NK-92 (cell line): ENCODE measurements around the gene ACAN.

ENCODE experiments used
- DNase-seq: peaks from one replicate; lab custom pipeline; 2025; ENCODE audit not compliant: unreplicated experiment; lab: John Stamatoyannopoulos, UW

ACAN gene

GRCh38 chr15:88900982-88901418, 97.8 kb downstream of the ACAN start:
- no peak for DNase-seq

- no peak for DNase-seq
Measured at GRCh38 chr15:88901508-88902220, 98.4 kb downstream of the ACAN start.

- no peak for DNase-seq
Measured at GRCh38 chr15:88902221-88902835, 99.1 kb downstream of the ACAN start.

GRCh38 chr15:88902846-88903245, 99.6 kb downstream of the ACAN start:
- no peak for DNase-seq

- DNase-seq: no peak
Measured at GRCh38 chr15:88904257-88904623, 101.0 kb downstream of the ACAN start.

- peak; percentile 63 for DNase-seq
Measured at GRCh38 chr15:88904624-88905327, 101.5 kb downstream of the ACAN start.

- DNase-seq: no peak
Measured at GRCh38 chr15:88905576-88905975, 102.3 kb downstream of the ACAN start.

- DNase-seq: no peak
Measured at GRCh38 chr15:88906130-88906529, 102.9 kb downstream of the ACAN start.

- DNase-seq: no peak
Measured at GRCh38 chr15:88906551-88906950, 103.3 kb downstream of the ACAN start.

GRCh38 chr15:88907111-88907510, 103.9 kb downstream of the ACAN start:
- no peak for DNase-seq

GRCh38 chr15:88908123-88908522, 104.9 kb downstream of the ACAN start:
- no peak for DNase-seq

- DNase-seq: no peak
Measured at GRCh38 chr15:88908697-88909621, 105.7 kb downstream of the ACAN start.

GRCh38 chr15:88909956-88910831, 107.0 kb downstream of the ACAN start:
- no peak for DNase-seq

- DNase-seq: no peak
Measured at GRCh38 chr15:88911766-88912118, 108.5 kb downstream of the ACAN start.

GRCh38 chr15:88912500-88912921, 109.3 kb downstream of the ACAN start:
- DNase-seq: no peak

GRCh38 chr15:88913017-88913849, 110.0 kb downstream of the ACAN start, which contains the start of gene MFGE8:
Gene MFGE8, minus strand, starts transcription at chr15:88913379. Its CDS starts 60 bp downstream, at chr15:88913319.
- DNase-seq: no peak

GRCh38 chr15:88913850-88914169, 110.6 kb downstream of the ACAN start:
- DNase-seq: no peak

- no peak for DNase-seq
Measured at GRCh38 chr15:88915354-88915753, 112.1 kb downstream of the ACAN start.

- no peak for DNase-seq
Measured at GRCh38 chr15:88917760-88918159, 114.5 kb downstream of the ACAN start.
